ENCODE results near the gene SNTG2. TPM values are rescaled to one million over a fixed set of nuclear protein-coding genes. Genes with fewer than 3 reads are reported as not detected.

The SNTG2 gene
- polyA plus RNA-seq, 1 experiment, result 0.06 TPM

DNA sequence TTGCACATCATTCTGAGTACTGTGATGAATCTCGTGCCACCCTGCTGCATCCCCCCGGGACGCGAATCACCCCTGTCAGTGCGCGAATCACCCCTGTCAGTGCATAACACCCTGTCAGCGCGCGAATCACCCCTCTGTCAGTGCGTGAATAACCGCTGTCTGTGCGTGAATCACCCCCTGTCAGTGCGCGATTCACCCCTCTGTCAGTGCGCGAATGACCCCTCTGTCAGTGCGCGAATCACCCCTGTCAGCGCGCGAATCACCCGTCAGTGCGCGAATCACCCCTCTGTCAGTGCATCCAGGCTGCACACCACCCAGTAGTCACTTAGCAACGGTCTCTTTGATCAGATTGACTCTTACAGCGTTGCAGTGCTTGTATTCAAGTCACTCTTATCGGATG lies 328.2 kb downstream of the SNTG2 start:
- no peak overlapping the region for H3K4me3 ChIP-seq (ENCODE audit: low read depth, low read length)
- H3K27ac ChIP-seq (ENCODE audit: low read depth, low read length), result no peak overlapping the region
- H3K27me3 ChIP-seq (ENCODE audit: control insufficient read depth, insufficient read depth, low read length), result no peaks in the 10 kb centered on the region
- H3K9me3 ChIP-seq (ENCODE audit: control insufficient read depth, insufficient read depth, low read length), result peaks cover 25% of the 10 kb centered on the region
- CTCF ChIA-PET, result no interaction called here
- TF ChIP-seq, protein P1, sequence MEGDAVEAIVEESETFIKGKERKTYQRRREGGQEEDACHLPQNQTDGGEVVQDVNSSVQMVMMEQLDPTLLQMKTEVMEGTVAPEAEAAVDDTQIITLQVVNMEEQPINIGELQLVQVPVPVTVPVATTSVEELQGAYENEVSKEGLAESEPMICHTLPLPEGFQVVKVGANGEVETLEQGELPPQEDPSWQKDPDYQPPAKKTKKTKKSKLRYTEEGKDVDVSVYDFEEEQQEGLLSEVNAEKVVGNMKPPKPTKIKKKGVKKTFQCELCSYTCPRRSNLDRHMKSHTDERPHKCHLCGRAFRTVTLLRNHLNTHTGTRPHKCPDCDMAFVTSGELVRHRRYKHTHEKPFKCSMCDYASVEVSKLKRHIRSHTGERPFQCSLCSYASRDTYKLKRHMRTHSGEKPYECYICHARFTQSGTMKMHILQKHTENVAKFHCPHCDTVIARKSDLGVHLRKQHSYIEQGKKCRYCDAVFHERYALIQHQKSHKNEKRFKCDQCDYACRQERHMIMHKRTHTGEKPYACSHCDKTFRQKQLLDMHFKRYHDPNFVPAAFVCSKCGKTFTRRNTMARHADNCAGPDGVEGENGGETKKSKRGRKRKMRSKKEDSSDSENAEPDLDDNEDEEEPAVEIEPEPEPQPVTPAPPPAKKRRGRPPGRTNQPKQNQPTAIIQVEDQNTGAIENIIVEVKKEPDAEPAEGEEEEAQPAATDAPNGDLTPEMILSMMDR (IDR thresholded peaks at IDR 0.05; ENCODE audit: low read depth, low read length), result no peak
- POLR2A ChIA-PET, result no interaction called here
- no peak for DNase-seq (ENCODE audit: low read depth, low spot score)

GRCh38 chr2:1282552-1282951 lies 331.9 kb downstream of the SNTG2 start:
- ChIA-PET POLR2A (no interaction called here), CTCF (no interaction called here)
- H3K4me3 ChIP-seq (ENCODE audit: low read depth, low read length), result no peak overlapping the region
- no peak for DNase-seq (ENCODE audit: low read depth, low spot score)
- H3K9me3 ChIP-seq (ENCODE audit: control insufficient read depth, insufficient read depth, low read length), result peaks cover 33% of the 10 kb centered on the region
- H3K27me3 ChIP-seq (ENCODE audit: control insufficient read depth, insufficient read depth, low read length), result no peaks in the 10 kb centered on the region
- no peak overlapping the region for H3K27ac ChIP-seq (ENCODE audit: low read depth, low read length)
- TF ChIP-seq, protein P1 (IDR thresholded peaks at IDR 0.05; ENCODE audit: low read depth, low read length), result no peak

GRCh38 chr2:1283020-1283801 lies 332.6 kb downstream of the SNTG2 start:
- TF ChIP-seq, protein P1 (IDR thresholded peaks at IDR 0.05; ENCODE audit: low read depth, low read length), result no peak
- DNase-seq (ENCODE audit: low read depth, low spot score), result no peak
- no peaks in the 10 kb centered on the region for H3K27me3 ChIP-seq (ENCODE audit: control insufficient read depth, insufficient read depth, low read length)
- POLR2A ChIA-PET, result no interaction called here
- H3K4me3 ChIP-seq (ENCODE audit: low read depth, low read length), result no peak overlapping the region
- peaks cover 34% of the 10 kb centered on the region for H3K9me3 ChIP-seq (ENCODE audit: control insufficient read depth, insufficient read depth, low read length)
- CTCF ChIA-PET, result no interaction called here
- no peak overlapping the region for H3K27ac ChIP-seq (ENCODE audit: low read depth, low read length)

DNA sequence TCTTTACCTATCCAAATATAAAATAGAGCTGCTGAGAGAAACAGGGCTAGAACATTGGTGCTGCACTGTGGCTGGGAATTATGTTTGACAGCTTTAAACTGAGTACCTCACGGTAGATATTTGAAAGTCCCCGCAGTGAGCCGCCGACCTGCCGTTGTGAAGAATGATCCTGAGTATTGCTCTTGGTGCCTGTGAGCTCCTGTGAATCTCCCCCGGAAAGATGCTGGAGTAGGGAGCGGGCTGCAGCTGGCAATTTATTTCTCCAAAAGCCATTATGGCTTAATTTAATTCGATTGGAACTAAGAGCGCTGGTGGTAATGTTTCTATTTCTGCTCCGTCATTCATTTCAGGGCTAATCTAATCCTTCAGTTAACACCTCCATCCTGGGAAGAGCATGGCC lies 333.2 kb downstream of the SNTG2 start:
- Histone ChIP-seq H3K27me3 (ENCODE audit: control insufficient read depth, insufficient read depth, low read length) (no peaks in the 10 kb centered on the region), H3K4me3 (ENCODE audit: low read depth, low read length) (no peak overlapping the region), H3K27ac (ENCODE audit: low read depth, low read length) (no peak overlapping the region), H3K9me3 (ENCODE audit: control insufficient read depth, insufficient read depth, low read length) (peaks cover 32% of the 10 kb centered on the region)
- TF ChIP-seq, protein P1 (IDR thresholded peaks at IDR 0.05; ENCODE audit: low read depth, low read length), result no peak
- ChIA-PET POLR2A (no interaction called here), CTCF (no interaction called here)
- DNase-seq (ENCODE audit: low read depth, low spot score), result no peak

- no peaks in the 10 kb centered on the region for H3K27me3 ChIP-seq (ENCODE audit: control insufficient read depth, insufficient read depth, low read length)
- H3K9me3 ChIP-seq (ENCODE audit: control insufficient read depth, insufficient read depth, low read length), result peaks cover 20% of the 10 kb centered on the region
- no peak for DNase-seq (ENCODE audit: low read depth, low spot score)
- TF ChIP-seq, protein P1 (IDR thresholded peaks at IDR 0.05; ENCODE audit: low read depth, low read length), result no peak
- no peak overlapping the region for H3K27ac ChIP-seq (ENCODE audit: low read depth, low read length)
- H3K4me3 ChIP-seq (ENCODE audit: low read depth, low read length), result no peak overlapping the region
- POLR2A ChIA-PET, result no interaction called here
- CTCF ChIA-PET, result no interaction called here
Observed at GRCh38 chr2:1286929-1287328, 336.3 kb downstream of the SNTG2 start.
